Mesodermal cell (in vitro differentiated cells): ENCODE measurements around the gene RNF157.

Source experiments
- H3K27ac ChIP-seq: 2 replicates; pipeline ENCODE4 v1.7.0; 2013; ENCODE audit warnings: mild to moderate bottlenecking, low read depth, low read length, moderate library complexity; ENCODE audit not compliant: severe bottlenecking
- H3K36me3 ChIP-seq: 2 replicates; pipeline ENCODE4 v1.7.1; 2013; ENCODE audit warnings: mild to moderate bottlenecking, low read length, moderate library complexity; ENCODE audit not compliant: control insufficient read depth, insufficient read depth
- H3K4me1 ChIP-seq: one replicate; pipeline ENCODE4 v1.7.1; 2013; ENCODE audit warnings: mild to moderate bottlenecking, low read length; ENCODE audit not compliant: insufficient read depth, control insufficient read depth, poor library complexity, severe bottlenecking
- H3K4me3 ChIP-seq: 2 replicates; pipeline ENCODE4 v1.7.0; 2013; ENCODE audit warnings: low read length, control low read depth, mild to moderate bottlenecking; ENCODE audit not compliant: insufficient read depth, poor library complexity, severe bottlenecking; ENCODE audit errors: extremely low read depth
- H3K9me3 ChIP-seq: 2 replicates; pipeline ENCODE4 v1.7.1; 2013; ENCODE audit warnings: mild to moderate bottlenecking, low read length, moderate library complexity; ENCODE audit not compliant: control insufficient read depth
- WGBS, 2 experiments: methylation state at CpG; one replicate each; pipeline ENCODE4 v1.1.5; 2013; ENCODE audit warnings: missing lambda C conversion rate in 2 of 2; ENCODE audit not compliant: insufficient coverage in 2 of 2; 5-methylcytosine and 5-hydroxymethylcytosine counted together

Gene RNF157

GRCh38 chr17:76094046-76094445 lies 146.2 kb downstream of the RNF157 start:
- Histone ChIP-seq H3K27ac (no peak overlapping the region), H3K36me3 (peaks cover 97% of the 10 kb centered on the region), H3K4me1 (no peaks in the 10 kb centered on the region), H3K9me3 (no peaks in the 10 kb centered on the region), H3K4me3 (no peak overlapping the region)
- WGBS, 2 experiments, result 90 to 92% methylated on average over 9 to 11 of the region's 11 CpGs

GRCh38 chr17:76092526-76093413 lies 147.5 kb downstream of the RNF157 start:
- peaks cover 97% of the 10 kb centered on the region for H3K36me3 ChIP-seq
- no peak overlapping the region for H3K4me3 ChIP-seq
- H3K9me3 ChIP-seq, result no peaks in the 10 kb centered on the region
- no peaks in the 10 kb centered on the region for H3K4me1 ChIP-seq
- 95% methylated on average over 13 to 20 of the region's 20 CpGs for WGBS, 2 experiments
- no peak overlapping the region for H3K27ac ChIP-seq
